Activated CD4-positive, alpha-beta T cell treated with anti-CD3 and anti-CD28 coated beads, Interleukin-2, amount 50 U/mL, for 1 hour (primary cell): Measurements from ENCODE around the gene SLC22A3.
"Not testable (repeated sequence)": the region's sequence is repeated elsewhere in the genome, so short reads cannot be mapped to it uniquely, and the experiment has no call there.

Source experiments
- DNase-seq: peaks from one replicate; pipeline ENCODE4 v3.0.0-alpha.2; 2020

SLC22A3 gene

GRCh38 chr6:160337301-160337700, 10.9 kb upstream of the SLC22A3 start:
- no peak for DNase-seq

DNA sequence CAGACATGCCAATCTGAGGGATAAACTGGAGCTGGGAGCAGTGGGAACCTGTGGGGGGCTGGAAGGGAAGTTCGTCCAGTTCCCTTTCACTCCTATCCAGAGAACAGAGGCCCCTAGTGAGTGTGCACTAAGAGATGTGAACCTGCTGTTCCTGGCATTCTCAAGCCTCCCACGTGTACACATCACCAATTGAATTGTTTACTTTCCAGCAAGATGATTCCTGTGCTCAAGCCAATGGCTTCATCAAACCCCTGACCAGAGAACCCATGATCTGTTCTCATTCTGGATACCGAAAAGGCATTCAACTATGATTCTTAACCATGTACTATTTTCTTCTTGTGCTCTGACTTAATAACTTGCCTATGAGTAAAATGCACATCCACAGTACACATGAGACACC, 10.2 kb upstream of the SLC22A3 start:
- no peak for DNase-seq

DNA sequence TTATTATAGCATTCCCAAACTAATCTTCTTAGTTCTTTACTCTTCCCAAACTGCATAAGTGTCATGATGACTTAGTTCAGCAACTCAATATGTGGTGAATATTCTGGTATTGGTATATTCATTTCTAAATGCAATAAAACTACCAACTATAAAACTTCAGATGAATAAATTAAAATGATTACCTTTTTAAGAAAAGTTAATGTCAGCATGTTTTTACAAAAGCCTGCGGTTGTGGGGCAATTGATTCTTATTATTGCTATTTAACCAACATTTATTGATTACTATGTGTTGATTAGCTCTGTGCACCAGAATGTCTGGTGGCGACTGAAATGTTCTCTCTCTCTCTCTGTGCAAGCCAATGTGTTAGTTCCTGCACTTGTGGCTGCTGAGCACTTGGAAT, 5.0 kb upstream of the SLC22A3 start:
- DNase-seq: no peak

- DNase-seq: no peak
These were observed 3.9 kb upstream of the SLC22A3 start for GRCh38 chr6:160344271-160344670.

DNA sequence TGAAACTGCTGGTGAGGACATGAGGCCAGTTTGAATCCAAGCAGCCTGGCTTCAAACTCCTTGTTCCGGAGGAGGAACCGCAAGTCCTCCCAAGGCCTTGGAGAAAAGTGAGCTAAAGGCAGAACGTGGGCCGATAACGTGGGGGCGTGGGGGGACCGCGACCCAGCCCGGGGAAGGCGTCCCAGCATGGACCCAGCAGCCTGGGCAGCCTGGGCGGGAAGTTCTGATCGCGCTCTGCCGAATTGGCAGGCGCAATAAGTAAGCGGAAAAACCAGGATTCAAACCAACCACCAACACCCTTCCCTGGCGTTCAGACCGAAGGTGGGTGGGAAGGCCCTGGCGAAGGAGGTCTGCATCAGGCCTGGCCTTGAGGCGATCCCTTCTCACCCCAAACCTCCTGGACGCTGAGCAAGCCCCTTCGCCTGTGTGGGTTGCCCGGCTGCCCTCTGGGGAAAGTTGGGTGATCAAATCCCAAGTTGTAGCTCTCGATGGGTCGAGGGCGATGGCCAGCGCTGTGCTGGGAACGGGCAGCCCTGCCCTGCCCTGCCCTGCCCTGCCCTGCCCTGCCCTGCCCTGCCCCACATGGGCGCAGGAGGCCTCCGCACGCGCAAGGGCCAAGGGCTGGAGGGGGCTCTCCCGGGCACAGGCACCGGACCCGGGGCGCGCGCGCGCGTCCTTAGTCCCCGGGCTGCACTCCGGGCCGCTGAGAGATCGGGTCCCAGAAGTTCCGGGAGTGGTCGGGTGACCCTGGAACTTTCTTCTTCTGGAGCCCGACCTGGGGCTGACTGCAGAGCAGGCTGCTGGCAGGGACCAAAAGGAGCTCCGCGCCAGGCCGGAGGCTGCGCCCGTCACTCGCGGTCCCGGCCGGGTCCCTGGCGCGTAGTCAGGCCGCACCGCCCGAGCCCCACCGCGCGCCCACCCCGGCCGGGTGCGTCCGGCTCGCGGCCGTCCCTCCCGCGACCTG, 637 bp upstream of the SLC22A3 start:
- DNase-seq: no peak

DNA sequence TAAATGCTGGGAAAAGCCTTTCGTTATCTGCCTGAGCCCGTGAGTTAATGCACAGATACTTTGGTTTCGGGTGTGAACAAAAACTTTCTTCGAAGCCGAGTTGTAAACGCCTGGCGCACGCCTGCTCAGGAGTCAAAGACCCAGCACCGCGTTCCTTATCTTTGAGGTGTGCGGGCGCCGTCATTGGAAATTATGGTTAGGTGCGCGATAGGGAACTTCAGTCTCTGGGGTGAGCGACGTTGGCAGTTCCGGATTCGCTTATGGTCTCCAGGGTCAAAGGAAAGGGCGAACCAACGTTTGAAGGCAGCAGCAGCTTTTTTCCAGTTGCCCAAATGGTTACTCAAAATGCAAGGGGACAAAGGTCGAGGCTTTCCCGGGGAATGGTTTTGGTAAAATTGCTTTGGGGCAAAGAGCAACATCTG, 853 bp downstream of the SLC22A3 start:
- no peak for DNase-seq

DNA sequence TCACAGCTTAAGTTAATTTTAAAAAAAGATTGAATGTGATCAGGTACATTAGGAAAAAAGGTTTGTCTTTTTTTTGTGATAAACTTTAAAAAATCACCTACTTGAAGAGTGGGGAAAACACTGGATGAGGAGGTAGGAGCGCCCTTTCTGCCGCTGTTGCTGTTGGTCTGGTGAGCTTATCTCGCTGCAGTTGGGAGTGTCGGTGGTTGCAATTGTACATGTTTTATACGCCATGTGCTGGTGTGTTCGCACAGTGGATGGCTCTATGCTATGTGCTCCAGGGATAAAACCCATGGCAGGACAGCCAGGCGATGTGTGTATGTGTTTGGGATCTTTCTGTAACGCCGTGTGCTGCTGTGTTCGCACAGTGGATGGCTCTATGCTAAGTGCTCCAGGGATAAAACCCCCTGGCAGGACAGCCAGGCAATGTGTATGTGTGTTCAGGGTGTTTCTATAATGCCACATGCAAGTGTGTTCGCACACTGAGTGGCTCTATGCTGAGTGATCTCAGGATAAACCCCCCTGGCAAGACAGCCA, 1.7 kb downstream of the SLC22A3 start:
- DNase-seq: no peak

GRCh38 chr6:160353950-160354496, 5.8 kb downstream of the SLC22A3 start:
- no peak for DNase-seq

DNA sequence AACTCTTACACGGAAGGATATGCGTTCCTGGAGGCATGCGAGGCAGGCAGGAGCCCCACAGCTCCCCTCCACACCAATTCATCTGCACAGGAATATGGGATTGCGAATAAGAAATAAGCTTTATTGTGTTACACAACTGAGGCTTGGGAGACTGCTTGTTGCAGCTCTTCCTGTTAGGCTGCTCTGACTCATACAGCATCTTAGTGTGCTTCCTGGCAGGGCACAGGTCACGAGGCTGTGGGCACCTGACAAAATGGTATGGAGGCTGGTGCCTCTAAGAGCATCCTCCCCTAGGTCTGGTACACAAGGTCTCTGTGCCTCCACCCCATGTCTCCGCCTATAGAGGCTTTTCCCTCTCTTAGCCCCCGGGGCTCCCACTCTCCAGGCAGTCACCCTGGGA, 6.8 kb downstream of the SLC22A3 start:
- no peak for DNase-seq

DNA sequence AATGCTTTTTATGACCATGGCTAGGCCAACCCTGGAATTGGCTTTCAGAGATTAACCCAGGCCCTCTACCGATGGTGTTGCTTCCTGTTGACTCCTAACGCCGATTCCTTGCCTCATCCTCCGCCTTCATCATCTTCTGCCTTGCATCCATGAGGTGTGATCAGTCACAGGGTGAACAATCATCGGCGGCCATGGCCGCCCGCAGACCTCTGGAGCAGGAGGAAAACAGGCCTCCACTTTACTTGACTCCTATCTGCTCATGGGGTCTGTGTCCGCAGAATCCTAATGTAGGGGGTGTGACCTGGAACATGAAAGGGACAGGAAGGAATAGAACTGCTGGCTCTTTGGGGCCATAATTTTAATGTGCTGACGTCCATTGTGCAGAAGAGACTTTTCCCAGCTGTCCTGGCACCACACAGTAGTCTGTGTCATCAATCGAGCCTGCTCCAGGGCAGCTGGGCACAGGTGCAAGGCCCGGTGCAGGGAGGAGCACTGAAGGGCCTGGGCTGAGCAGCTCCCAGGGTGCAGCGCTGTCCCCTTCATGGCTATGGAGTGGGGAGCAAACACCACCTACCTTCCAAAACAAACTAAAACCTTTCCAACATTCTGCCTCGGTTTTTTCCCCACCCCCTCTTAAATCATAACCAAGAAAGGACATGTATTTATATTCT, 8.0 kb downstream of the SLC22A3 start:
- DNase-seq: no peak

GRCh38 chr6:160357088-160357487, 8.9 kb downstream of the SLC22A3 start:
- DNase-seq: no peak

GRCh38 chr6:160358225-160359119, 10.3 kb downstream of the SLC22A3 start:
- no peak for DNase-seq

- no peak for DNase-seq
These were observed 12.8 kb downstream of the SLC22A3 start for GRCh38 chr6:160360955-160361354.

DNA sequence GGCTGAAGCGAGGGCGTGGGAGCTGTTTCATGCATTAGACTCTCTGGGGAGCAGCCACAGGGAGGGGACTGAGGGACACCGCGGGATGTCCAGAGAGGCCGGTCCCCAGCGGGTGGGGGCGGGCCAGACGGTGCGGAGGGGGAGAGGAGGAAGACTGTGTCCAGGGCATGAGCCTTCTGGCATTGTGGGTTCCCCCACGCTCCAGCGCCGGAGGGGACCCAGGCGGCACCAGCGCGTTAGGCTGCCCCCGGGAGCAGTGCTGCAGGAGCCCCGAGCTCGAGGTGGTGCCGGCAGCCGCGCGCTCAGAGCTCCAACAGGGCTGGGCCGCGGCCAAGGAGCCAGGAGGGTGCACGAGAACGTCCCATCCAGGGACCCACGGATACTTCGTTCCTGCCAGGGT, 14.4 kb downstream of the SLC22A3 start:
- no peak for DNase-seq

DNA sequence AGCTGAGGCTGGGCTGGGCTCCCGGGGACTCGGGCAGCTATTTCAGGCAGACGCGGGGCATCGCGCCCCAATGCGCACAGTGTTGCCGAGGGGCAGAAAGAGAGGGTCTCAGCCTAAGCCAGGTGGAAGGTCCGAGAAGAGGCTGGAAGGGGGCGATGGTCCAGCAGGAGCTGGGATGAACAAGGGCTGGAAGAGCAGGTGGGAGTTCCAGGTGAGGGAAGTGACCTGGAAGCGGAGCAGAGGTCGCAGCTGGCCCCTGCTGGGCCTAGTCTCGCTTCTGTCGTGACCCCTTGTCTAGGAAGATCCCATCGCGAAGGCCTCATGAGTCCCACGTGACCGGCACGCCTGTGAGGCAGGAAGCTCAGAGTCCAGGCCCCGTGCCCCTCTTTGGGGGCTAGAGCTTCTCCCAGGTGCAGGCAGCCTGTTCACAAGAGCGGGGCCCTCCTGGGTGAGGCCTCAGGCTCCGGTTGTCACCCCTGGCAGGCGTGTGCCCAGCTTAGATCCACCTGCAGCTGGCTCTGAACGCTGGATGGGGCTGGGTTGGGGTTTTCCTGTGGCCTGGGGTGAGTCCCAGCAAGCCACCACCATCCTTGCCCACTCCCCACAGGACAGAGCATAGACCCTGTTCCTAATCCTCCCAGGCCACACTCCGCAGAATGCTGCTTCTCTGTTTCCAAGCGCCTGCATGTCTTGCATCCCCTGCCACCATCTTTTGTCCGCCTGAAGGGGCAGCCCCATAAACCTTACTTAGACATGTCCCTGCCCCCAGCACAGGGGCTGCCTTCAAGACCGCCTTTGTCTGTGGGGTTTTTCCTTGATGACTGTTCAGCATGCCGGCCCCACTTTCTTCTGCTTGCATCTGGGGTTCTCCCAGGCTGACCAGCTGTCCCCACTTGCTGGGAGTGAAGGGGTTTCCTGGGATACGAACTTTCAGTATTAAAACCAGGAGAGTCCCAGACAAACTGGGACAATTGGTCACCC, 15.1 kb downstream of the SLC22A3 start:
- DNase-seq: no peak

- no peak for DNase-seq
These were observed 16.9 kb downstream of the SLC22A3 start for GRCh38 chr6:160365117-160365516.

- DNase-seq: no peak
These were observed 19.8 kb downstream of the SLC22A3 start for GRCh38 chr6:160367798-160368547.

DNA sequence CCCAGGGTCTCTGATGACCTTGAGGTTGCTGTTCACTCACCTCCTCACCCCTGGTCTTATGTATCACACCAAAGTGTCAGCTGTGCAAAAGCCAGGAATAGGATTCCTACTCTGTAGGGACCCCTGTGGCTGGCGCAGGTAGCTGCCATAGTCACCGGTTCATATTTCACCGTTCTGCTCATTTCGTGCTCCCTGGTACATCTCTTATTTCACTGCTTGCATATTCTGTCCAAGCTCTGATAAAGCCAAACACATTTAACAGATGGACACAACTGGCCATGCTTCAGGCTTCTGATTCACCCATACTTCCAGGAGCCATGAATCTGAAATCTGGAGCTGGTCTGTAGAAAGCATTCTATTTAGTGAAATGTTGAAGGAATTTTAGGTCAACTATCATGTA, 20.5 kb downstream of the SLC22A3 start:
- no peak for DNase-seq

GRCh38 chr6:160373601-160374000, 25.4 kb downstream of the SLC22A3 start:
- not testable (repeated sequence) for DNase-seq

GRCh38 chr6:160374836-160375560, 26.8 kb downstream of the SLC22A3 start:
- DNase-seq: no peak
